KMS-11 (cell line): Measurements from ENCODE around the gene CRTAC1.

Source experiments
- H2AFZ ChIP-seq: fragments of 200-600 bp; sonication (generic); 2 replicates; pipeline ENCODE4 v1.6.1; 2016; ENCODE audit warnings: antibody characterized with exemption, mixed run types, low read depth
- H3K27ac ChIP-seq: fragments of 200-600 bp; sonication (generic); 2 replicates; pipeline ENCODE4 v1.6.1; 2016; ENCODE audit warnings: mild to moderate bottlenecking, mixed run types
- H3K27me3 ChIP-seq: fragments of 200-600 bp; sonication (generic); 2 replicates; pipeline ENCODE4 v1.6.1; 2017; ENCODE audit warnings: mild to moderate bottlenecking, low read depth, mixed run types, moderate library complexity; ENCODE audit not compliant: insufficient read depth
- H3K36me3 ChIP-seq: fragments of 200-600 bp; sonication (generic); 2 replicates; pipeline ENCODE4 v1.6.1; 2017; ENCODE audit warnings: mild to moderate bottlenecking, mixed run types; ENCODE audit not compliant: insufficient read depth
- H3K4me1 ChIP-seq: fragments of 200-600 bp; sonication (generic); 2 replicates; pipeline ENCODE4 v1.6.1; 2016; ENCODE audit warnings: mild to moderate bottlenecking, low read depth, mixed run types; ENCODE audit not compliant: poor library complexity, severe bottlenecking
- H3K4me2 ChIP-seq: fragments of 200-600 bp; sonication (generic); 2 replicates; pipeline ENCODE4 v1.7.0; 2016; ENCODE audit warnings: mild to moderate bottlenecking, mixed run types
- H3K4me3 ChIP-seq: fragments of 200-600 bp; sonication (generic); IDR thresholded peaks from 2 replicates; pipeline ENCODE4 v1.6.1; 2017; ENCODE audit warnings: low read depth, low read length, mixed read lengths; ENCODE audit not compliant: insufficient read depth
- H3K79me2 ChIP-seq: fragments of 200-600 bp; sonication (generic); 2 replicates; pipeline ENCODE4 v1.6.1; 2016; ENCODE audit warnings: low read depth, mixed run types; ENCODE audit not compliant: insufficient read depth
- H3K9ac ChIP-seq: fragments of 200-600 bp; sonication (generic); 2 replicates; pipeline ENCODE4 v1.6.1; 2016; ENCODE audit warnings: mild to moderate bottlenecking, mixed run types
- H4K20me1 ChIP-seq: fragments of 200-600 bp; sonication (generic); 2 replicates; pipeline ENCODE4 v1.6.1; 2016; ENCODE audit warnings: mild to moderate bottlenecking, mixed run types; ENCODE audit not compliant: insufficient read depth
- TF ChIP-seq, protein P1 (sequence below): fragments of 200-600 bp; sonication (generic); conservative IDR thresholded peaks from 2 replicates; pipeline ENCODE4 v1.6.1; 2017; ENCODE audit warnings: low read depth, mild to moderate bottlenecking, antibody characterized with exemption, low read length, moderate library complexity, mixed read lengths

The CRTAC1 gene, protein sequence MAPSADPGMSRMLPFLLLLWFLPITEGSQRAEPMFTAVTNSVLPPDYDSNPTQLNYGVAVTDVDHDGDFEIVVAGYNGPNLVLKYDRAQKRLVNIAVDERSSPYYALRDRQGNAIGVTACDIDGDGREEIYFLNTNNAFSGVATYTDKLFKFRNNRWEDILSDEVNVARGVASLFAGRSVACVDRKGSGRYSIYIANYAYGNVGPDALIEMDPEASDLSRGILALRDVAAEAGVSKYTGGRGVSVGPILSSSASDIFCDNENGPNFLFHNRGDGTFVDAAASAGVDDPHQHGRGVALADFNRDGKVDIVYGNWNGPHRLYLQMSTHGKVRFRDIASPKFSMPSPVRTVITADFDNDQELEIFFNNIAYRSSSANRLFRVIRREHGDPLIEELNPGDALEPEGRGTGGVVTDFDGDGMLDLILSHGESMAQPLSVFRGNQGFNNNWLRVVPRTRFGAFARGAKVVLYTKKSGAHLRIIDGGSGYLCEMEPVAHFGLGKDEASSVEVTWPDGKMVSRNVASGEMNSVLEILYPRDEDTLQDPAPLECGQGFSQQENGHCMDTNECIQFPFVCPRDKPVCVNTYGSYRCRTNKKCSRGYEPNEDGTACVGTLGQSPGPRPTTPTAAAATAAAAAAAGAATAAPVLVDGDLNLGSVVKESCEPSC

DNA sequence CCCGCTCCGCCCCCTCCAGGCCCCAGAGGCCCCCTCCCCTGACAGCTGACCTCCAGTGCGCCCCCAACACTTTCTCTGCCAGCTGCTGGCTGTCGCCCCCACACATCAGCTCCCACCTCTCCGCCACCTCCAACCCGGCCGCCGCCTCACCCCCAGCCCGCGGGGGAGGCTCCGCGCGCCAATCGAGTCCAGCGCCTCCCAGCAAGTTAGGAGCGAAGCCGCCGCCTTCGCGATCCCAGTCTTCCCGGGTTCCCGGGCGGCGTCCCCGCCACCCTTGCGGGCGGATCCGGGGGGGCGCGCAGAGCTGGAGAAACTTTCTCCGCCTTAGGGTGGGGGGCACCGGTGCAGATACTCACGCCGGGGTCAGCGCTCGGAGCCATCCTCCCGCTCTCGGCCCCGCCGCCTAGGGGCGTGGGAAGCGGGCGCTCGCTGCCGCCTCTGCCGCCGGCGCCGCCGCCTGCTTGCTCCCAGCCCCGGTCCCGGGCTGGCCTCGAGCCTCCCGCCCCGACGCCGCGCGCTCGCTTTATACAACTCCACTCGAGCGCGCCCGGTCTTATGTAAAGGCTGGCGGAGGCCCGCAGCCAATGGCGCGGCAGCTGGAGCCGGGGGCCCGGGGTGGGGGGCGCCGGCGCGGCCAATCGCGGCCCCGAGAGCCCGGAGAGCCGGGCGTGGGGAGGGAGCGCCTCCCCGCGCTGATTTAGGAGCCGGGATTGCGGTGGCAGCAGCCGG is at the start of gene CRTAC1:
Gene CRTAC1, minus strand, starts transcription at position 529 of the 729 bp plus-strand sequence. Its CDS starts 149 bp downstream, at position 380.
- peaks cover 4% of the 10 kb centered on the region; the same call in 1 of the 2 replicates for H3K27me3 ChIP-seq
- H4K20me1 ChIP-seq: no peaks in the 10 kb centered on the region
- no peak within 1 kb of the TSS for H3K4me2 ChIP-seq
- no peak within 1 kb of the TSS for H3K9ac ChIP-seq
- H3K36me3 ChIP-seq: no peaks in the 10 kb centered on the region
- no peak within 1 kb of the TSS for H2AFZ ChIP-seq
- H3K4me1 ChIP-seq: no peaks in the 10 kb centered on the region
- H3K79me2 ChIP-seq: no peaks in the 10 kb centered on the region
- TF ChIP-seq, protein P1, sequence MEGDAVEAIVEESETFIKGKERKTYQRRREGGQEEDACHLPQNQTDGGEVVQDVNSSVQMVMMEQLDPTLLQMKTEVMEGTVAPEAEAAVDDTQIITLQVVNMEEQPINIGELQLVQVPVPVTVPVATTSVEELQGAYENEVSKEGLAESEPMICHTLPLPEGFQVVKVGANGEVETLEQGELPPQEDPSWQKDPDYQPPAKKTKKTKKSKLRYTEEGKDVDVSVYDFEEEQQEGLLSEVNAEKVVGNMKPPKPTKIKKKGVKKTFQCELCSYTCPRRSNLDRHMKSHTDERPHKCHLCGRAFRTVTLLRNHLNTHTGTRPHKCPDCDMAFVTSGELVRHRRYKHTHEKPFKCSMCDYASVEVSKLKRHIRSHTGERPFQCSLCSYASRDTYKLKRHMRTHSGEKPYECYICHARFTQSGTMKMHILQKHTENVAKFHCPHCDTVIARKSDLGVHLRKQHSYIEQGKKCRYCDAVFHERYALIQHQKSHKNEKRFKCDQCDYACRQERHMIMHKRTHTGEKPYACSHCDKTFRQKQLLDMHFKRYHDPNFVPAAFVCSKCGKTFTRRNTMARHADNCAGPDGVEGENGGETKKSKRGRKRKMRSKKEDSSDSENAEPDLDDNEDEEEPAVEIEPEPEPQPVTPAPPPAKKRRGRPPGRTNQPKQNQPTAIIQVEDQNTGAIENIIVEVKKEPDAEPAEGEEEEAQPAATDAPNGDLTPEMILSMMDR: no peak
- no peak within 1 kb of the TSS for H3K27ac ChIP-seq
- no peak within 1 kb of the TSS for H3K4me3 ChIP-seq

DNA sequence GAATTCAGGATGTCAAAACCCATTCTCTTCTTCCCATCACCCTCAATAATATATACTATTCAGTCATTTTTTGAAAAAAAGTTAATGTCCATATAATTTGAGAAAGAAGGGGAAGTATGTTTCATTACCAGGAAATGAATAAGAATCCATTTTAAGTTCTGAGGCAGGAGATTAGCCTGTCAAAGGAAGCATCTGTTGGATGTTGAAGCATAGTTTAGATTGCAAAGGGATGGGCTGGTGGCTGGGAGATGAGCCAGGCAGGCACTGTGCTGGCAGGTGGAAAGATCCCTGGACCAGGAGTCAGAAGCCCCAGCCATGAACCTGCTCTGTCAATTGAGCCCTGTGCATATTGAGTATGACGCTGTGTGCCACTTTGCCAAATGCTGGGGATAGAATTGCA is 48.4 kb upstream of the CRTAC1 start:
- Histone ChIP-seq H2AFZ (no peak overlapping the region), H3K36me3 (no peaks in the 10 kb centered on the region), H3K27me3 (no peaks in the 10 kb centered on the region), H4K20me1 (no peaks in the 10 kb centered on the region), H3K4me1 (no peaks in the 10 kb centered on the region), H3K9ac (no peak overlapping the region), H3K4me2 (no peak overlapping the region), H3K27ac (no peak overlapping the region), H3K79me2 (no peaks in the 10 kb centered on the region), H3K4me3 (no peak overlapping the region)
- TF ChIP-seq, protein P1: no peak

DNA sequence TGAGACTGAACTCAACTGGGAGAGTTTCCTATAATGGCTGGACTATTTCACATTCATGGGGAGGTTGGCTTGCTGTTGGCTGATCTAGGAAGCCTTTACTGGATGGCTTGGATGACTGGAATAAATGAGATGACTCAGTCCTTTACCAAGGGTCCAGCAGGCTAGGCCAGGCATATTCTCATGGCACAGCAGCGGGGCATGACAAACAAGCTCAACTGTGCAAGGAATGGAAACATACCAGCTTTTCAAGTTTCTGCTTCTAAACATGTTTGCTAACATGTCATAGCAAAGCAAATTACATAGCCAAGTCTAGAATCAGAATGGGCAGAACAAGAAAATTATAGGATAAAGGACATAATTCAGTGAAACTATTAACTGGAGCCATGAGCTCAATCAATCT is 46.8 kb upstream of the CRTAC1 start:
- Histone ChIP-seq H3K9ac (no peak overlapping the region), H3K4me3 (no peak overlapping the region), H3K36me3 (no peaks in the 10 kb centered on the region), H3K79me2 (no peaks in the 10 kb centered on the region), H3K4me1 (no peaks in the 10 kb centered on the region), H2AFZ (no peak overlapping the region), H3K4me2 (no peak overlapping the region), H3K27ac (no peak overlapping the region), H3K27me3 (no peaks in the 10 kb centered on the region), H4K20me1 (no peaks in the 10 kb centered on the region)
- TF ChIP-seq, protein P1: no peak

DNA sequence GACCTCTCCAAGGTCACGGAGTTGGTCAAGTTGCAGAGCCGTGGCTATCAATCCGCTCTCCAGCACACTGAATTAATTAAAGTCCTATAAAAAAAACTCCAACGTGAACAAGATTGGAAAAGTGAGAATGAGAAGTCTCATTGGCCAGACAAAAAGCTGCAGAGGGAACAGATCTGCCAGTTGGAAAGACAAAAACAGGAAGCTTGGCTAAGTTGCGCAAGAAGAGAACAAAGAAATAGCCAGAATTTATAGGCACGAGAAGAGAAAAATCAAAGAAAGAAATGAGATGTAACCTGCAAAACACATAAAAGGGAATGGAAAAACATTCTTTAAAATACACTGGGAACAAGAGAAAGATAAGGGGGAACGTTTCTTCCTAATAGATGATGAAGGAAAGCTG is 45.7 kb upstream of the CRTAC1 start:
- H4K20me1 ChIP-seq: no peaks in the 10 kb centered on the region
- no peak overlapping the region for H2AFZ ChIP-seq
- no peak overlapping the region for H3K4me2 ChIP-seq
- no peaks in the 10 kb centered on the region for H3K4me1 ChIP-seq
- H3K79me2 ChIP-seq: no peaks in the 10 kb centered on the region
- no peak overlapping the region for H3K27ac ChIP-seq
- TF ChIP-seq, protein P1: no peak
- no peaks in the 10 kb centered on the region for H3K36me3 ChIP-seq
- no peak overlapping the region for H3K9ac ChIP-seq
- no peak overlapping the region for H3K4me3 ChIP-seq
- H3K27me3 ChIP-seq: no peaks in the 10 kb centered on the region
